Mucosa of descending colon (tissue), 3 donors: ENCODE results near the gene KRTAP1-3. TPM values are rescaled to one million over a fixed set of nuclear protein-coding genes. Genes with fewer than 3 reads are reported as not detected.
"Not testable (repeated sequence)": the region's sequence is repeated elsewhere in the genome, so short reads cannot be mapped to it uniquely, and the experiment has no call there.

Source experiments
- ATAC-seq: fragments of 200-7000 bp; cut with Tn5 transposase; one replicate; pipeline ENCODE4 v1.9.1; 2020; ENCODE audit warnings: mild to moderate bottlenecking, moderate library complexity
- DNase-seq, 3 donors: peaks; one replicate each; pipeline ENCODE4 v3.0.0-alpha.2; 2020
- H3K36me3 ChIP-seq: fragments of 200-600 bp; one replicate; pipeline ENCODE4 v1.8.0; 2021; ENCODE audit warnings: low read depth, mild to moderate bottlenecking
- H3K4me1 ChIP-seq: fragments of 200-600 bp; one replicate; pipeline ENCODE4 v1.8.0; 2021; ENCODE audit warnings: low read depth, mild to moderate bottlenecking
- H3K4me3 ChIP-seq: fragments of 200-600 bp; one replicate; pipeline ENCODE4 v1.8.0; 2021; ENCODE audit warnings: mild to moderate bottlenecking
- H3K9me3 ChIP-seq: fragments of 200-600 bp; one replicate; pipeline ENCODE4 v1.8.0; 2021; ENCODE audit warnings: mild to moderate bottlenecking
- CTCF ChIP-seq: fragments of 200-600 bp; IDR thresholded peaks from one replicate; pipeline ENCODE4 v1.8.0; 2022; ENCODE audit warnings: antibody characterized with exemption, mild to moderate bottlenecking
- intact Hi-C, 2 donors: fragments of 100-400 bp; cut with DNase I in 1 of 2; cut with micrococcal nuclease in 1 of 2; formaldehyde crosslinking; loops; one replicate each; pipeline versions ENCODE4 v1.11.0 to v1.11.1; 2022; cut with DNase I, micrococcal nuclease
- total RNA-seq, 3 donors: library from RNA; stranded (reverse); fragmentation: NEBNext Ultra II Directional in 2 of 3; extraction: Animal tissue kit (Norgen Biotek cat#: 25700) in 2 of 3; gene quantifications; one replicate each; pipeline versions ENCODE4 v1.2.1 to v1.2.4, GENCODE V29; 2021 to 2023
- donor health status: DM: no; HTN: no; CAD: no; lungs with moderate emphysema.
- donor health status: DM: no; HTN: no; CAD: no.
- donor health status: DM: no; HTN: yes; CAD: no.

The KRTAP1-3 gene
- total RNA-seq, 3 donors from 2014 or later = not detected

GRCh38 chr17:41057547-41057946 is 22.9 kb upstream of the KRTAP1-3 start:
- ATAC-seq = no peak
- no peak for TF ChIP-seq CTCF
- Histone ChIP-seq H3K36me3 (no peaks in the 10 kb centered on the region), H3K9me3 (no peaks in the 10 kb centered on the region), H3K4me3 (no peak overlapping the region), H3K4me1 (no peaks in the 10 kb centered on the region)
- no peak for DNase-seq
- intact Hi-C loops = no loop called here

- H3K4me1 ChIP-seq, intact Hi-C loops, DNase-seq, H3K36me3 ChIP-seq, H3K9me3 ChIP-seq, ATAC-seq, H3K4me3 ChIP-seq: not testable (repeated sequence)
Measured at GRCh38 chr17:41055130-41055529, 20.5 kb upstream of the KRTAP1-3 start, which contains the start of gene KRTAP2-2. Gene KRTAP2-2, minus strand, starts transcription at chr17:41055230. Its CDS starts 19 bp downstream, at chr17:41055211.

- ATAC-seq = not testable (repeated sequence)
Measured at GRCh38 chr17:41054556-41054955, 19.9 kb upstream of the KRTAP1-3 start.

GRCh38 chr17:41054025-41054424 is 19.4 kb upstream of the KRTAP1-3 start:
- Histone ChIP-seq H3K4me1 (no peaks in the 10 kb centered on the region), H3K4me3 (no peak overlapping the region), H3K36me3 (no peaks in the 10 kb centered on the region), H3K9me3 (no peaks in the 10 kb centered on the region)
- ATAC-seq (no peak), DNase-seq (no peak)
- intact Hi-C loops = no loop called here
- TF ChIP-seq CTCF = no peak

More at GRCh38 chr17:41054556-41054955, 19.9 kb upstream of the KRTAP1-3 start:
- H3K4me3 ChIP-seq, H3K4me1 ChIP-seq, H3K36me3 ChIP-seq, H3K9me3 ChIP-seq, intact Hi-C loops, DNase-seq: not testable (repeated sequence)

- no peak overlapping the region for H3K4me3 ChIP-seq
- H3K36me3 ChIP-seq = no peaks in the 10 kb centered on the region
- intact Hi-C loops = no loop called here
- no peak for TF ChIP-seq CTCF
- H3K9me3 ChIP-seq = no peaks in the 10 kb centered on the region
- DNase-seq (no peak), ATAC-seq (no peak)
- no peaks in the 10 kb centered on the region for H3K4me1 ChIP-seq
Measured at GRCh38 chr17:41052566-41052965, 17.9 kb upstream of the KRTAP1-3 start.

- TF ChIP-seq CTCF = no peak
- ATAC-seq (no peak), DNase-seq (no peak)
Measured at GRCh38 chr17:41049110-41049509, 14.4 kb upstream of the KRTAP1-3 start.

GRCh38 chr17:41048441-41048840 is 13.8 kb upstream of the KRTAP1-3 start:
- Histone ChIP-seq H3K4me1 (no peaks in the 10 kb centered on the region), H3K4me3 (no peak overlapping the region), H3K36me3 (no peaks in the 10 kb centered on the region), H3K9me3 (no peaks in the 10 kb centered on the region)
- intact Hi-C loops = no loop called here
- no peak for DNase-seq
- no peak for ATAC-seq
- TF ChIP-seq CTCF = no peak

More at GRCh38 chr17:41049110-41049509, 14.4 kb upstream of the KRTAP1-3 start:
- no peaks in the 10 kb centered on the region for H3K36me3 ChIP-seq
- intact Hi-C loops = no loop called here
- H3K9me3 ChIP-seq = no peaks in the 10 kb centered on the region
- no peak overlapping the region for H3K4me3 ChIP-seq
- H3K4me1 ChIP-seq = no peaks in the 10 kb centered on the region

- intact Hi-C loops, H3K4me3 ChIP-seq, H3K36me3 ChIP-seq, ATAC-seq, H3K4me1 ChIP-seq, DNase-seq, H3K9me3 ChIP-seq: not testable (repeated sequence)
Measured at GRCh38 chr17:41046735-41047465, 12.2 kb upstream of the KRTAP1-3 start, which contains the start of gene KRTAP2-1. Gene KRTAP2-1, minus strand, starts transcription at chr17:41047316. Its CDS starts 49 bp downstream, at chr17:41047267.
